Epithelial cell of proximal tubule (primary cell): ENCODE results near the gene TEX22. TPM values are rescaled to one million over a fixed set of nuclear protein-coding genes. Genes with fewer than 3 reads are reported as not detected.

ENCODE experiments used
- DNase-seq: peaks from one replicate; pipeline ENCODE4 v3.0.0-alpha.2; 2011; ENCODE audit warnings: low read depth
- H3K4me3 ChIP-seq: 2 replicates; pipeline ENCODE4 v1.5.1; 2011; ENCODE audit warnings: low read depth, mild to moderate bottlenecking, low read length
- total RNA-seq: library from RNA; depleted of rRNA; stranded (reverse); fragments of >200 nt; gene quantifications from 2 replicates; pipeline ENCODE4 v1.2.3, GENCODE V29; 2015
- TF ChIP-seq, protein P1 (sequence below): conservative IDR thresholded peaks from 2 replicates; pipeline ENCODE4 v1.5.1; 2012; ENCODE audit warnings: low read depth, mild to moderate bottlenecking, low read length

Gene TEX22
- total RNA-seq, 1 donor from 2014 or later: 0.29 TPM

GRCh38 chr14:105422695-105423487 is 24.6 kb downstream of the TEX22 start:
- TF ChIP-seq, protein P1, sequence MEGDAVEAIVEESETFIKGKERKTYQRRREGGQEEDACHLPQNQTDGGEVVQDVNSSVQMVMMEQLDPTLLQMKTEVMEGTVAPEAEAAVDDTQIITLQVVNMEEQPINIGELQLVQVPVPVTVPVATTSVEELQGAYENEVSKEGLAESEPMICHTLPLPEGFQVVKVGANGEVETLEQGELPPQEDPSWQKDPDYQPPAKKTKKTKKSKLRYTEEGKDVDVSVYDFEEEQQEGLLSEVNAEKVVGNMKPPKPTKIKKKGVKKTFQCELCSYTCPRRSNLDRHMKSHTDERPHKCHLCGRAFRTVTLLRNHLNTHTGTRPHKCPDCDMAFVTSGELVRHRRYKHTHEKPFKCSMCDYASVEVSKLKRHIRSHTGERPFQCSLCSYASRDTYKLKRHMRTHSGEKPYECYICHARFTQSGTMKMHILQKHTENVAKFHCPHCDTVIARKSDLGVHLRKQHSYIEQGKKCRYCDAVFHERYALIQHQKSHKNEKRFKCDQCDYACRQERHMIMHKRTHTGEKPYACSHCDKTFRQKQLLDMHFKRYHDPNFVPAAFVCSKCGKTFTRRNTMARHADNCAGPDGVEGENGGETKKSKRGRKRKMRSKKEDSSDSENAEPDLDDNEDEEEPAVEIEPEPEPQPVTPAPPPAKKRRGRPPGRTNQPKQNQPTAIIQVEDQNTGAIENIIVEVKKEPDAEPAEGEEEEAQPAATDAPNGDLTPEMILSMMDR: no peak
- H3K4me3 ChIP-seq: no peak overlapping the region
- no peak for DNase-seq

GRCh38 chr14:105423488-105424195 is 25.3 kb downstream of the TEX22 start:
- no peak for DNase-seq
- no peak overlapping the region for H3K4me3 ChIP-seq
- TF ChIP-seq, protein P1: no peak

DNA sequence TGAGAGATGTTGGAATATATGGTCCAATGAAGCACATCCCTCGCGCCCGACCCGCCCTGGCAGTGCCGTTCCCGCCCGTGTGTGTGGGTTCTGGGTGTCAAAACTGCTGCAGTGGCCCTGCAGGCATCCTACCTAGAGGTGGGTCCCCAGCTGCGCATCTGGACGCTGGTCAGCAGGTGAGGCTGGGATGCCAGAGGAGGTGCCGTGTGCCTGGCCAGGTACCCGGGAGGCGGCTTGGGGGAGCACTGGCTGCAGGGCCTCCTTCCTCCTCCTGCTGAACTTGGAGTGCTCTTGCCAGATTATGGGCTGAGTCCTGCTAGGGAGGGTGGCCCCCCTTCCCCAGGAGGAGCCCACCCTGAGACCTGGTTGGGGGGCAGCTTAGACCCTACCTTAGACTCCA is 26.5 kb downstream of the TEX22 start:
- DNase-seq: no peak
- TF ChIP-seq, protein P1: no peak
- H3K4me3 ChIP-seq: no peak overlapping the region

DNA sequence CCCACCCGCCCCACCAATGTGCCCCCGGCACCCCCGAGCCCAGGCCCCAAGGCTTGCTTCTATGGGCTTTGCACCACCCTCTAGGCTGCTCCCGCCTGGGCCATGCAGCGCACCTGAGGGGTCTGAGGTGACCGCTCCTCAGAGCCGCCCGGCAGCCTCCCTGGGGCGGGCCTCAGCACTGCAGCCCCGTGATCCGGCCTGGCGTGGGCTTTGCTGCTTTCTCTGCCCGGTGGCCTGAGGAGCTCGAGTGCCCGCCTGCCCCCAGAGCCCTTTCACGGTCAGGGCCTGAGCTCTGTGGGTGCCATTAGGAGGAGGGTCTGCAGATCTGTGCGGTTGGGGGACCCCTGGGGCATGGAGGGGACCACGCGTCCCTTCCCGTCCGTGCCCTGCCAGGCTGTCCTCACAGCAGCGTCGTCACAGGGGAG is 27.5 kb downstream of the TEX22 start:
- H3K4me3 ChIP-seq: no peak overlapping the region
- TF ChIP-seq, protein P1: no peak
- DNase-seq: no peak

DNA sequence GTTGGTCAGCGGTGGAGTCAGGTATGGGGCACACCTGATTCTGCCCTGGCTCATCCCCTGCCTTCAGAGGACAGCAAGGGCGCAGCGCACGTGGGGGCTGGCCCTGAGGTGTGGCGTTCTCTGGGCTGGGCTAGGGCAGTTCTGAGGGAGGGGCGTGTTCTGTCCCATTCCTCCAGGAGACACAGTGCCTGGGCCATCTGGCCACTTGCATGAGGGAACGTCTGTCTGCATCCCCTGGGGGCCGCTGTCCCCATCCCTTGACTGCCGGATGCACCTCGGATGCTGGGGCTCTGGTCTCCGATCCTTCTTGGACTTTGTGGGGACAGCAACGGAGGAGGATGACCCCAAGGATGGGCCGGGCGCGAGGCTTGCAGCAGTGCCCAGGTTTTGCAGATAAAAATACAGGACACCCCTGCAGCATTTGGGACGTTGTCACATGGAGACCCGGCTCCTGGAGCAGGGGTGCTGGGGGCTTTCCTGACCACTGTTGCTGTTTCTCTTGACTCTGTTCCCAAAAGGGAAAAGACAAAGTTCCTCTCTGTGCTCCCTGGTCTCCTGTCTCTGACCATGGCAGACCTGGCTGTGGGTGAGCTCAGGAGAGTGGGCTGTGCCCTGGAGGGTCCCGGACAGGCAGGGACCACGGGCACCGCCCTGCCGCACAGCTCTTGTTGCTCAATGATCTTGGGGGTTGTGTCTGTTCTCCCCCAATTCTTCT is 28.2 kb downstream of the TEX22 start:
- DNase-seq: no peak
- TF ChIP-seq, protein P1: no peak
- no peak overlapping the region for H3K4me3 ChIP-seq

GRCh38 chr14:105427412-105427811 is 29.1 kb downstream of the TEX22 start:
- H3K4me3 ChIP-seq: no peak overlapping the region
- TF ChIP-seq, protein P1: no peak
- no peak for DNase-seq
